Measurements from ENCODE around the gene PLEKHG4B.
"Not testable (repeated sequence)": the region's sequence is repeated elsewhere in the genome, so short reads cannot be mapped to it uniquely, and the experiment has no call there.

The PLEKHG4B gene, protein sequence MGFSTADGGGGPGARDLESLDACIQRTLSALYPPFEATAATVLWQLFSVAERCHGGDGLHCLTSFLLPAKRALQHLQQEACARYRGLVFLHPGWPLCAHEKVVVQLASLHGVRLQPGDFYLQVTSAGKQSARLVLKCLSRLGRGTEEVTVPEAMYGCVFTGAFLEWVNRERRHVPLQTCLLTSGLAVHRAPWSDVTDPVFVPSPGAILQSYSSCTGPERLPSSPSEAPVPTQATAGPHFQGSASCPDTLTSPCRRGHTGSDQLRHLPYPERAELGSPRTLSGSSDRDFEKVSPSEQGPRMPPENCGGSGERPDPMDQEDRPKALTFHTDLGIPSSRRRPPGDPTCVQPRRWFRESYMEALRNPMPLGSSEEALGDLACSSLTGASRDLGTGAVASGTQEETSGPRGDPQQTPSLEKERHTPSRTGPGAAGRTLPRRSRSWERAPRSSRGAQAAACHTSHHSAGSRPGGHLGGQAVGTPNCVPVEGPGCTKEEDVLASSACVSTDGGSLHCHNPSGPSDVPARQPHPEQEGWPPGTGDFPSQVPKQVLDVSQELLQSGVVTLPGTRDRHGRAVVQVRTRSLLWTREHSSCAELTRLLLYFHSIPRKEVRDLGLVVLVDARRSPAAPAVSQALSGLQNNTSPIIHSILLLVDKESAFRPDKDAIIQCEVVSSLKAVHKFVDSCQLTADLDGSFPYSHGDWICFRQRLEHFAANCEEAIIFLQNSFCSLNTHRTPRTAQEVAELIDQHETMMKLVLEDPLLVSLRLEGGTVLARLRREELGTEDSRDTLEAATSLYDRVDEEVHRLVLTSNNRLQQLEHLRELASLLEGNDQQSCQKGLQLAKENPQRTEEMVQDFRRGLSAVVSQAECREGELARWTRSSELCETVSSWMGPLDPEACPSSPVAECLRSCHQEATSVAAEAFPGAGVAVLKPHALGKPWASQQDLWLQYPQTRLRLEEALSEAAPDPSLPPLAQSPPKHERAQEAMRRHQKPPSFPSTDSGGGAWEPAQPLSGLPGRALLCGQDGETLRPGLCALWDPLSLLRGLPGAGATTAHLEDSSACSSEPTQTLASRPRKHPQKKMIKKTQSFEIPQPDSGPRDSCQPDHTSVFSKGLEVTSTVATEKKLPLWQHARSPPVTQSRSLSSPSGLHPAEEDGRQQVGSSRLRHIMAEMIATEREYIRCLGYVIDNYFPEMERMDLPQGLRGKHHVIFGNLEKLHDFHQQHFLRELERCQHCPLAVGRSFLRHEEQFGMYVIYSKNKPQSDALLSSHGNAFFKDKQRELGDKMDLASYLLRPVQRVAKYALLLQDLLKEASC (N-terminal part only)

DNA sequence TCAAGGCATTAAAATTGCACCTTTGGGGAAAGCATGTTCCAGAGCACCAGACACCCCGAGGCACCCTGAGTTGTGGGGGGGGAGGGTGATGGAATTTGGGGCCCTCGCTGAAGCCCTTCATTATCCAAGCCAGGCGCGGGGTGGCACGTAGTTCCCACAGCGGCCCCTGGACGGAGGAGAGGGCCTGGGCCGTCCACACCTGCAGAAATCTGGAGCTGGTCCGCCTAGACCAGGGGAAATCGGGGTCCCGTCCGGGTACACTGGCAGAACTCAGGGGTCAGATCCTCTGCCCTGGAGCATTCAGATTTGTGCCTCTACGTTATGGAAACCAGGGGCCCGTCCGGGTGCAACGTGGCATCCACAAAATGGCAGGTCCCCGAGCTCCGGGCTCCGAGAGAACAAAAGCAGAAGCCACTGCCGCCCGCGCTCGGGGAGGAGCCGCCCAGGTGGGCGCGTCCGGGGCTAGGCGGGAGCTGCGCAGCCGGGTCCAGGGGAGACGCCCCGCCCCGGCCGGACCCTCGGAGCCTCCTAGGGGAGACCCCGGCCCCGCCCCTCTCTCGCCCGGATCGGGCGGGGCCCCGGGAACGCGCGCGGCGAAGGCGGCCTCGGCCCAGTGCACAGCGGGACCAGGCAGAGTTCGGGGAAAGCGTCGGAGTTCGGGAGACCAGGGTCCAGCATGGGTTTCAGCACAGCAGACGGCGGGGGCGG lies at the start of gene PLEKHG4B:
PLEKHG4B (plus strand) TSS at position 613 of the 708 bp plus-strand sequence; CDS start at position 677, 64 bp downstream.
- DNase-seq (ENCODE audit: low spot score), result no peak

DNA sequence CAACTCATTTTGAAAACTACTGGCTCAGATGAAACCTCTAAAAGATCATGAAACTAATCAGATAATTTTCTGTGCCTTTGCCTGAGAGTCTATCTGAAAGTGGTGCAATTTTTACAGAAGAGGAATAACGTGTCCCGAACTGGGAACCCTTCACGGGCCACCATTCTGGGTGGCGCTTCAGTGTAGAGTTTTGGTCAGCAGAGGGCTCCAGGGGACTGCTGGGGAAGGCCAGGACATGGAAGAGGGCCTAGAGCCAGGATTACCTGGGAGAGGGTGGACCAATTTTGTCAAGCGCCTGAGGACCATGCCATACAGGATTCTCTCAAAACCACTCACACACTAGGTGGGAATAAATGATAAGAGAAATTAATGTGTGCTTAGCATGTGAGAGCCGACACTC lies 49.7 kb upstream of the PLEKHG4B start:
- DNase-seq (ENCODE audit: low spot score), result no peak

DNA sequence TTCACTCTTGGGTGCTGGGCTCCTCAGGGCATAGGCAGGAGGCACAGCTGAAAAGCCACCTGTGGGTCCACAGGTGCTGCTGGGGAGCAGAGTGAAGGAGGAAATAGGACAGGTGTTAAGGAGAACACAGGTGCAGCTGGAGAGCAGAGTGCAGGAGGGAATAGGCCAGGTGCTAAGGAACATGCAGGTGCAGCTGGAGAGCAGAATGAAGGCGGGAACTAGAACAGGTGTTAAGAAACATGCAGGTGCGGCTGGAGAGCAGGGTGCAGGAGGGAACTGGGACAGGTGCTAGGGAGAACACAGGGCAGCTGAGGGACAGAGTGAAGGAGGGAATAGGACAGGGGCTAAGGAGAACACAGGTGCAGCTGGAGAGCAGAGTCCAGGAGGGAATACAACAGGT lies 43.8 kb upstream of the PLEKHG4B start:
- no peak for DNase-seq (ENCODE audit: low spot score)

DNA sequence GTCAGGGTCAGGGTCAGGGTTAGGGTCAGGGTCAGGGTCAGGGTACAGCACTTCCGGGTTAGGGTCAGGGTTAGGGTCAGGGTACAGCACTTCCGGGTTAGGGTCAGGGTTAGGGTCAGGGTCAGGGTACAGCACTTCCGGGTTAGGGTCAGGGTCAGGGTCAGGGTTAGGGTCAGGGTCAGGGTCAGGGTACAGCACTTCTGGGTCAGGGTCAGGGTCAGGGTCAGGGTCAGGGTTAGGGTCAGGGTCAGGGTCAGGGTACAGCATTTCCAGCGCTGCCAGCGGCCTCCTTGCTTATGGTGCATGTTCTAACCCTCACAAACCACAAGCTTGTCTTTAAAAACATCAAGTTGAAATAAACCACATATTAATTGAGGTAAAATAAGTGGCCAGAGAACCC lies 42.4 kb upstream of the PLEKHG4B start:
- DNase-seq (ENCODE audit: low spot score), result not testable (repeated sequence)

DNA sequence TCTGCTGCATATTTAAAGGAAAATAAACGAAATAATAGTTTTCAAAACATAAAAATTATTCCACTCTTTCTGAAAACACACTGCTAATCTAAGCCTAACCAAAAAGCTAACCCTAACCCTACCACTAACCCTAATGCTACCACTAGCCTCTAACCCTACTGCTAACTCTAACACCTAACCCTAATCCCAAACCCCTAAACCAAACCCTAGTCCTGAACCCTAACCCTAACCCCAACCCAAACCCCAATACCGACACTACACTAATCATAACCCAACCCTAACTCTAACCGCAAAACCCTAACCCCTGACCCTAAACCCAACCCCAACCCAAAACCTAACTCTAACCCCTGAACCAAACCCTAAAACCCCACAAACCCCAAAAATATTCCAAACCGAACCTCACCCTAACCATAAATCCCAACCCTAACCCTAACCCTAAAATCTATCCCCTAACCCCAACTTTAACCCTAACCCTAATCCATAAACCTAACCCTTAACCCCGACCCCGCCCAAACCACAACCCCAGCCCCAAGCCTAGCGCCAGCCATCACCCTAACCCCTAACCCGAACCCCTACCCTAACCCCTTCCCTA lies 41.9 kb upstream of the PLEKHG4B start:
- no peak for DNase-seq (ENCODE audit: low spot score)

DNA sequence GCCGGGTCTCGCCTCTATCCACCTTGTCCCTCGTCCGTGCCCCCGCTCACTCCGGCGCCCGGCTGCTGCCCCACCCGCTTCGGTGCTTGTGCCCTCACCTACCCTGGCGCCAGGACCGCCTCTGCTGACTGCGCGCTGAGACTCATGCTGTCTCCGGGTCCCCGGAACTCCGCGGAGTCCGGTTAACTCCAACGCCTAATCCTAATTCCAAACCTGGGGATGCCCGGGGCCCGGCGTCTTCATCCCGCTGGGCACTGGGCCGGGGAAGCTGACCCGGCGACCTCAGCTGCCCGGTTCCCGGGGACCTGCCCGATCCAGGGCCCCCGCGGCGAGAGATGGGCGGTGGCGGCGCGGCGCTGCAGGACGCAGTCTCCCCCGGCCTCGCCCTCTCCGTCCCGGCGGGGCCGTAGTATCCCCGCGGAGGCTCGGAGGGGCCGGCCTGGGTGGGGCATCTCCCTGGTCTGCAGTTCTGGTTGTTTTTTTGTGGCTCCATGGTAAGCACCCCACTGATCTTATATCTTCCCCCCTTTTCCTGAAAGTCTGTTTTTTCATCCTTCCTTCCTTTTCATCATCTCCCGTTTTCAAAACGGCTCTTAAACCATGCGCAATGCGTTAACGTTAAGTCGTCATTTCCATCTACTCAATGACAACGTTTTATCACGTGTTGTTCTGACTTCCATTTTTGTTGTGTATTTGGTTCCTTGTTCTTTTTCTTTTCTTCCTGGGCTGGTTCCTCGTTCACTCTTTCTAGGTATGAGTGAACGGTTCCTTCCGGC lies 41.1 kb upstream of the PLEKHG4B start:
- no peak for DNase-seq (ENCODE audit: low spot score)

DNA sequence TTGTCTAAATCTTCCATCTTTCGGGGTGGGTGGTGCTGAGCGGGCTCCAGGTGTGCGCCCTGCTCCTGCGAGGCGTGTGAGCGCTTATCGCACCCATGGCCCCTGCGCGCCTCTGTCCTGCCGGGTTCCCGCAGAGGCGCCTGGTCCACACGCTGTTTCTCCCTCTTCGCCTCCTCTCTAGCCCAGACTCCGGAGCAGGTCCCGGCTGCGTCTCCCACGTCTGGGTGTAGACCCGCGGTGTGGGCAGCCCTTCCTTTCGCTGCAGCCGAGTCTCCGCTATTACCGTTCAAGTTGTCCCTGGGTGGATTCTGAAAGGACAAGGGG lies 40.5 kb upstream of the PLEKHG4B start:
- DNase-seq (ENCODE audit: low spot score), result no peak

DNA sequence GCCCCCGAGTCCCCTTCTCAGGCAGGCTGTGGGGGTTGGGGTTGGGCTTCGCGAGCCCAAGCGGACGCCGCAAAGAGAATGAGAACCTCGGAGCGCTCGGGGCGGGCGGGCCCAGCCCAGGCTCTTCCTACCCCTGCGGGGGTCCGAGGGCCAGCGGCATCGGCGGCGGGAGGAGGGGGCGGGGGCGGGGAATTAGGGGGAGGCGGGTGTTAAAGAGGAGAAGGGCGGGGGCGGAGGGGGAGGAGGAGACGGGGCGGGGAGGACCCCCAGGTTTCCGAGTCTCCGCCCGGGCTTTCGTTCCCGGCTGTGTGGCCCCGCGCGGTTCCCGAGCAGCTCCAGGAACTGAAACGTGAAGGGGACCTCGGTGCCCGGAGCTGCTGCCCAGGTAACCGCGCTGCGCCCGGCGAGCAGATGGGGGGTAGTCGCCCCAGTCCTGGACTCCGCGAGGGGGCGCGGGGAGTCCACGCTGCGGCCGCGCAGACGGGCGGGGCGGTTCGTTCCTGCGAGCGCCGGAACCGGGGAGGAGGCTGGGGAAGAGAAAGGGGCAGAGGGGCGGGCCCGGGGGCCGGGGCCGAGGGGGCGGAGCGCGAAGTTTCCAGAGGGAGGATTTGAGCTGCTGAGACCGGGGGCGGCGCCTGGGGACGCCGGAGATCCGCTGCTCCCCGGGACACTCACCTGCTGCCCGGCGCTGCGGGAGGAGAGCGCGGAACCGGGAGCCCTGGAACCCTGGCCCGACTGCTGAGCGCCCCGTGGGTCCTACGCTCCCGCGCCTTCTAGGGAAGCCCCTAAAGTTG lies 38.4 kb upstream of the PLEKHG4B start:
- no peak for DNase-seq (ENCODE audit: low spot score)

DNA sequence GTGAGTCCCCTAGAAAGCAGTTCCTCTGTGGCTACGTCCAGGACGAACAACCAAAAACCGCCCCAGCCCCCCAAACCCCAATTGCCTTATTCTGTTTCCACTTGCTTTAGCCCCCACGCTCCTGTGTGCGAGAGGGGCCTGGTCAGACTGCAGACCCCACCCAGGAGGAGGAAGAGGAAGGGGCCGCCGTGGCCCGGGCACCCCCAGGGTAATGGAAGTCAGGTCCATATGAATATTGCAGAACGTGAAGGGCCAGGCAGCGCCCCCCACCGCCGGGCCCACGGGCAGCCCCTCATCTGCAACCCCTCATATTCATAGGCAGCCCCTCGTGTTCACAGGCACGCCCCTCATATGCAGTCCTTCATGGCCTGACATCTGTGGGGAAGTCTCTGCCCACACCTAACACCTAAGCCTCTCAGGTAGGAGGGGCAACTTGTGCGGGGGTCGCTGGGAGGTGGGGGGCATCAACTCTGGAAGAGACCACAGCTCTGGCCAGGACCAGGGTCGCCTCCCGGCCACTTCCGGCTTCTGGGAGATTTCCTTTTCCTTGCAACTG lies 37.7 kb upstream of the PLEKHG4B start:
- DNase-seq (ENCODE audit: low spot score), result no peak

DNA sequence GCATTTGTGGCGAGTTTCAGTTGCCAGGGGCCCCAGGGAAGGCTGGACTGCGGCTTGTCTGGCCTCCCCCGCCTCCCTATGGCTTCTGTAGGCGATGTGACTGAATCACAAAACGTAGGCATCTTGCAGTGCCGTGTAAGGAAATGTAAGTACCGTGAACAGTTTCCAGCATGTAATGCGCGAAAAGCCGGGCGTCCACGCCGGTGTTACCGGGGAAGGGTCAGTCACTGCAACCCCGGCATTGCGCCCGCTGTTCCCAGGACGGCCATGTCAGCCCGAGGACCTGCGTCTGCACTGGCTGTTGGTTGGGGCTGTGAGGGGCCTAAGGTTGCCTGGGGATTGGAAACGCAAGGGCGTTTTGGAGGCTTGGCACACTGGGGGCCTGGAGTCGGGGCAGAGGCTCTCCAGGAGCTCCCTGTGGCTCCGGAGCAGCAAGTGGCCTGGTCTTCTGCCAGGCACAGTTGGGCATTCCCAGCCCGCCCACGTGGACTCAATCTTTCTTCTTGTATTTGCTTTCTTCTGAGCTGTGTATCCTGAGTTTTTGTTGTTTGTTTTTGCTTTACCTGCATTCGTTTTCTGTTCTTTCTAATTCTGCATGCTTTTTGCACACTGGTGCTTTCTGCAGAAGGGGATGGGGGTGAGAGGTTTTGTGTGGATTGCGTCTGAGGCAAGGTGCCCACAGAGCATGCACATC lies 36.9 kb upstream of the PLEKHG4B start:
- DNase-seq (ENCODE audit: low spot score), result no peak

DNA sequence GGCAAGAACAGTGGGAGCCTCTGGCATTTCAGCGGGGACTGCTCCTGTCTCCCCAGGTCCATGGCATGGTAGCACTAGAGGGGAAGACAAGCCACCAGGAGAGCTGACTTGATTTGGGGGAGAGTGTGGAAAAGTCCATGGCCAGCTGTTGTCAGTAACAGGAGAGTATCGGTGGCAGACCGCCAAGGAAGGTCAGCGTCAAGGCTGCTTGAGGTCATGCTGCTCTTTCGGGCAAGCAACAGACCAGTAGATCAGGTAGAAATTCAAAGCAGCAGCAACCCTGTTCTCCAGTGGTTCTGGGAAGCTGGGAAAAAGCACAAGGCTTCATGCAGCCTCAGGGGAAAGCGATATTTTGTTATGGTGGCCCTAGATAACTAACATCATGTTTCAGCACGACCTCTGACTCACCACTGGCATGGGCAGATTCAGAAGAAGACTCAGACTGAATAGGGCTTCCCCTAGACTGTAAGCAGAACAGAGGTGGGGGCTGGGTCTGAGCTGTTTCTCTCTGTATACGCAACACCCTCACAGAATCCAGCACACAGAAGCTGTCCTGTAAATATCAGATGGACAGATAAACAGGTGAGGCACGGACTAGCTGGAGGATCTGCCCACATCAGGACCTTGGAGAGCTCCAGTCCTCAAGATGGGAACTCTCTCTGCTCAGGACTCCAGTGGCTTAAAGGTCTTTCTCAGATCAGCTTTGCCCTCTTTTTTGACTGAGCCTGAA lies 35.2 kb upstream of the PLEKHG4B start:
- DNase-seq (ENCODE audit: low spot score), result no peak

DNA sequence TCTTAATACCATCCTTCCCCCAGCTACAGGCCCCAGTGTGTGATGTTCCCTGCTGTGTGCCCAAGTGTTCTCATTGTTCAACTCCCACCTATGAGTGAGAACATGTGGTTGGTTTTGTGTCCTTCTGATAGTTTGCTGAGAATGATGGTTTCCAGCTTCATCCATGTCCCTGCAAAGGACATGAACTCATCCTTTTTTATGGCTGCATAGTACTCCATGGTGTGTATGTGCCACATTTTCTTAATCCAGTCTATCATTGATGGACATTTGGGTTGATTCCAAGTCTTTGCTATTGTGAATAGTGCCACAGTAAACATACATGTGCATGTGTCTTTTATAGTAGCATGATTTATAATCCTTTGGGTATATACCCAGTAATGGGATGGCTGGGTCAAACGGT lies 31.7 kb upstream of the PLEKHG4B start:
- DNase-seq (ENCODE audit: low spot score), result not testable (repeated sequence)

DNA sequence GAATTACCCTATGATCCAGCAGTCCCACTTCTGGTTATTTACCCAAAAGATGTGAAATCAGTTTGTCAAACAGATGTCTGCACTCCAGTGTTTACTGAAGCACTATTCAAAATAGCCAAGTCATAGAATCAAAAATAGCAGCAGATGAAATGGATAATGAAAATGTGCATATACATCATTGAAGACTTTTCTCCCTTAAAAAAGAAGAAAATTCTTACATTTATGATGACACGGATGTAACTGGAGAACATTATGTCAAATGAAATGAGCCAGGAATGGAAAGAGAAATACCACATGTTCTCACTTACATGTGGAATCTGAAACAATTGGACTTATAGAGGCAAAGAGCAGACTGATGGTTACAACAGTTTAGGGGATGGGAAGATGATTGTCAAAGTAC lies 21.5 kb upstream of the PLEKHG4B start:
- no peak for DNase-seq (ENCODE audit: low spot score)

DNA sequence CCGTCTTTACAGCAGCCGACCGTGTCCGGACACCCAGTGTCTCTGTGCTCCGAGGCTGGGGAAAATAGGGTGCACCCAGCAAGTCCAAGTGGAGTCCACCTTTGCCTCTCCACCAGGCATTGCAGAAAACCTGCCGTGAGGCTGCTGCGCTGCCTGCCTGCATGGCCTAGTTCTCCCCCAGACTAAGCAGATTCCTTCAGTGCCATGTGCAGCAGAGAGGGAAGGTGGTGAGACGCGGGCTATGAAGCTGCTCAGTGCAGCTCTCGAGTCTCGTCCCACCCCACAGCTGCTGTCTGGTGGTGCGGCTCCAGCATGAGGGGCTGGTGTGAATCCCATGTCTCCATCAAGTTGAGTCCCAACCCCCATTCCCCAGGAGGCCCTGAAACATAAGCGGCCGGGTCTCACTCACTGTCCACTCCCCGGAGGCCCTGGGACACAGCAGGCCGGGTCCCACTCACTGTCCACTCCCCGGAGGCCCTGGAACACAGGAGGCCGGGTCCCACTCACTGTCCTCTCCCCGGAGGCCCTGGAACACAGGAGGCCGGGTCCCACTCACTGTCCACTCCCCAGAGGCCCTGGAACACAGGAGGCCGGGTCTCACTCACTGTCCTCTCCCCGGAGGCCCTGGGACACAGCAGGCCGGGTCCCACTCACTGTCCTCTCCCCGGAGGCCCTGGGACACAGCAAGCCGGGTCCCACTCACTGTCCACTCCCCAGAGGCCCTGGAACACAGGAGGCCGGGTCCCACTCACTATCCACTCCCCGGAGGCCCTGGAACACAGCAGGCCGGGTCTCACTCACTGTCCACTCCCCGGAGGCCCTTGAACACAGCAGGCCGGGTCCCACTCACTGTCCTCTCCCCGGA lies 19.4 kb upstream of the PLEKHG4B start:
- not testable (repeated sequence) for DNase-seq (ENCODE audit: low spot score)

DNA sequence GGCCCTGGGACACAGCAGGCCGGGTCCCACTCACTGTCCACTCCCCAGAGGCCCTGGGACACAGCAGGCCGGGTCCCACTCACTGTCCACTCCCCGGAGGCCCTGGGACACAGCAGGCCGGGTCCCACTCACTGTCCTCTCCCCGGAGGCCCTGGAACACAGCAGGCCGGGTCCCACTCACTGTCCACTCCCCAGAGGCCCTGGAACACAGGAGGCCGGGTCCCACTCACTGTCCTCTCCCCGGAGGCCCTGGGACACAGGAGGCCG lies 18.9 kb upstream of the PLEKHG4B start:
- DNase-seq (ENCODE audit: low spot score), result not testable (repeated sequence)

DNA sequence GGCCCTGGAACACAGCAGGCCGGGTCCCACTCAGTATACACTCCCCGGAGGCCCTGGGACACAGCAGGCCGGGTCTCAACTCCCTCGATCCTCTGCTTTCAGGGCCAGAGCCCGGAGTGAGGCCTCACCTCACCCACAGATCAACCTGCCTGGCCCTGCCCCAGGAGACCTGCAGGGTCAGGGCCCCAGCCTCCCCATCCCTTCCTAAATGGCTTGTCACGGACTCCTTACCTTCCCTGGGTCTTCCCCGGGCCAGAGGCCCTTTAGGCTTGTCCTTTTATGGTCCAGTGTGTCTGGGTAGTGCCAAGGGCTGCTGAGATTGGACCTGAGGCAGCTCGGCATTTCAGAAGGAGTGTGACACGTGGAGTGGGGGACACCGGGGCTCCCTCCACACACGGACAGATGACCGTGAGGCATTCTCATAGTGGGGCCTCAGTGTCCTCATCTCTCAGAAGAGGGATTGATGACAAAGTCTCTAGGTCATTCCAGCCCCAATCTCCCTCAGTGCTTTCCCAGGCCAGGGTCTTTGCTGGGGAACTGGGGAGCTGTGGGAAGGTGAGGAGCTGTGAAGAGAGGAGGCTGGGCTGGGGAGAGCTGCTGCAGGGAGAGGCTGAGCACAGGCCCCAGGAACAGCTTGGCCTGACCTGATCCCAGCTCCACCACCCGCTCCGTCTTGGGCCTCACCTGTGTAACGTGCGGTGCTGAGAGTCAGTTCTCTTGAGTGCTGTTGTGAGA lies 18.0 kb upstream of the PLEKHG4B start:
- DNase-seq (ENCODE audit: low spot score), result no peak
